Measurements from ENCODE around the gene F2R.

DNA sequence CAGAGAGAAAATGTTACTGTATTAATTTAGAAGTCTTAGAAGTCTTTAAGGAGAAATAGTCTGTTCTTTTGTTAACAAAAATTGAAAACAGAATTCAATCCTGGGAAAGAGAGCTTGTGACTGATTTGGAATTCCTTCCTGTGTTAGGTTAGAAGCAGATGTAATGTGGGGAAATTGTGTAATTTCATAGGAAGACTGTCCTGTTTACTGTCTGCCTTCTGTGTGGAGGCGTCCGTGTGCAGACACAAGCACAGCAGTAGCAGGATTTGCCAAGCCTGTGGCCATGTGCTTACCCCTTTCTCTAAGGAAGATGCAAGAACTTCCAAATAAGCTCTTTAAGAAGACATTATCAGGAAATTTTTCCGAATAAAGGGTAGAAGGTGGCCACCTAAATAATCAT, 36.7 kb upstream of the F2R start:
- TF ChIP-seq, protein P1, sequence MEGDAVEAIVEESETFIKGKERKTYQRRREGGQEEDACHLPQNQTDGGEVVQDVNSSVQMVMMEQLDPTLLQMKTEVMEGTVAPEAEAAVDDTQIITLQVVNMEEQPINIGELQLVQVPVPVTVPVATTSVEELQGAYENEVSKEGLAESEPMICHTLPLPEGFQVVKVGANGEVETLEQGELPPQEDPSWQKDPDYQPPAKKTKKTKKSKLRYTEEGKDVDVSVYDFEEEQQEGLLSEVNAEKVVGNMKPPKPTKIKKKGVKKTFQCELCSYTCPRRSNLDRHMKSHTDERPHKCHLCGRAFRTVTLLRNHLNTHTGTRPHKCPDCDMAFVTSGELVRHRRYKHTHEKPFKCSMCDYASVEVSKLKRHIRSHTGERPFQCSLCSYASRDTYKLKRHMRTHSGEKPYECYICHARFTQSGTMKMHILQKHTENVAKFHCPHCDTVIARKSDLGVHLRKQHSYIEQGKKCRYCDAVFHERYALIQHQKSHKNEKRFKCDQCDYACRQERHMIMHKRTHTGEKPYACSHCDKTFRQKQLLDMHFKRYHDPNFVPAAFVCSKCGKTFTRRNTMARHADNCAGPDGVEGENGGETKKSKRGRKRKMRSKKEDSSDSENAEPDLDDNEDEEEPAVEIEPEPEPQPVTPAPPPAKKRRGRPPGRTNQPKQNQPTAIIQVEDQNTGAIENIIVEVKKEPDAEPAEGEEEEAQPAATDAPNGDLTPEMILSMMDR (IDR thresholded peaks at IDR 0.05) = no peak
- no peak for TF ChIP-seq POLR2A (IDR thresholded peaks at IDR 0.05)
- no peak for TF ChIP-seq EP300 (IDR thresholded peaks at IDR 0.05; ENCODE audit: low read depth)

All from transverse colon (tissue), 3 donors.